SKM-1 treated with dmso at 0.1 percent for 144 hours (cell line): ENCODE data around the gene ERO1B.

ENCODE experiments used
- DNase-seq: peaks from one replicate; lab custom pipeline; 2025; ENCODE audit not compliant: unreplicated experiment; lab: John Stamatoyannopoulos, UW

ERO1B gene

GRCh38 chr1:236253918-236254637, 27.7 kb downstream of the ERO1B start:
- DNase-seq = no peak

GRCh38 chr1:236253119-236253518, 28.6 kb downstream of the ERO1B start:
- DNase-seq = no peak

- no peak for DNase-seq
These were observed 30.2 kb downstream of the ERO1B start for GRCh38 chr1:236251587-236251986.

- no peak for DNase-seq
These were observed 34.5 kb downstream of the ERO1B start for GRCh38 chr1:236247286-236247685.

- no peak for DNase-seq
These were observed 39.2 kb downstream of the ERO1B start for GRCh38 chr1:236242568-236242967.

GRCh38 chr1:236240675-236241074, 41.1 kb downstream of the ERO1B start:
- no peak for DNase-seq

GRCh38 chr1:236239092-236239585, 42.6 kb downstream of the ERO1B start:
- DNase-seq = no peak

GRCh38 chr1:236235116-236235515, 46.6 kb downstream of the ERO1B start:
- DNase-seq = no peak

GRCh38 chr1:236228411-236228810, 53.3 kb downstream of the ERO1B start:
- peak; percentile 16 for DNase-seq

GRCh38 chr1:236222632-236223031, 59.1 kb downstream of the ERO1B start:
- no peak for DNase-seq

- no peak for DNase-seq
These were observed 61.3 kb downstream of the ERO1B start for GRCh38 chr1:236220473-236220872.

- DNase-seq = no peak
These were observed 67.0 kb downstream of the ERO1B start for GRCh38 chr1:236214761-236215160.

- no peak for DNase-seq
These were observed 68.2 kb downstream of the ERO1B start for GRCh38 chr1:236213534-236213933.

GRCh38 chr1:236211815-236212214, 69.9 kb downstream of the ERO1B start:
- no peak for DNase-seq

GRCh38 chr1:236209713-236210112, 72.0 kb downstream of the ERO1B start:
- DNase-seq = no peak

GRCh38 chr1:236209185-236209584, 72.6 kb downstream of the ERO1B start:
- DNase-seq = no peak

- DNase-seq = no peak
These were observed 74.2 kb downstream of the ERO1B start for GRCh38 chr1:236207569-236207968.

- DNase-seq = no peak
These were observed 74.6 kb downstream of the ERO1B start for GRCh38 chr1:236207121-236207520.

- no peak for DNase-seq
These were observed 75.2 kb downstream of the ERO1B start for GRCh38 chr1:236206548-236206947.

- no peak for DNase-seq
These were observed 77.1 kb downstream of the ERO1B start for GRCh38 chr1:236204656-236205055.

- DNase-seq = no peak
These were observed 77.7 kb downstream of the ERO1B start for GRCh38 chr1:236204039-236204438.

GRCh38 chr1:236201786-236202185, 80.0 kb downstream of the ERO1B start:
- DNase-seq = no peak

- DNase-seq = no peak
These were observed 80.8 kb downstream of the ERO1B start for GRCh38 chr1:236200925-236201324.
